Measurements from ENCODE around the gene UBXN10. TPM values are rescaled to one million over a fixed set of nuclear protein-coding genes. Genes with fewer than 3 reads are reported as not detected.

Gene UBXN10
- total and polyA plus RNA-seq, 2 of the 8 experiments (the other 6 are each of a cell fraction or from before 2014, with no cell fraction given): 0.43 to 0.68 TPM

GRCh38 chr1:20183616-20184271 is 2.2 kb upstream of the UBXN10 start (continued):
- TF ChIP-seq SRF (IDR thresholded peaks at IDR 0.05; ENCODE audit: low read depth, low read length): no peak
- TF ChIP-seq BACH1 (IDR thresholded peaks at IDR 0.05; ENCODE audit: low read length): no peak
- TF ChIP-seq POU5F1 (IDR thresholded peaks at IDR 0.05; ENCODE audit: low read depth, low read length): no peak
- no peak for TF ChIP-seq RNF2 (IDR thresholded peaks at IDR 0.05; ENCODE audit: borderline replicate concordance, low read depth, low read length, missing control alignments, poor library complexity, severe bottlenecking)
